DOHH2 (cell line): ENCODE data around the gene GNG14.

Source experiments
- H3F3A ChIP-seq: fragments of 200-600 bp; sonication (generic), shearing (Covaris generic); 2 replicates; pipeline ENCODE4 v1.6.0; 2016; ENCODE audit warnings: antibody characterized with exemption, mild to moderate bottlenecking; ENCODE audit not compliant: control insufficient read depth, insufficient read depth
- H3K27ac ChIP-seq: fragments of 200-600 bp; sonication (generic); 2 replicates; pipeline ENCODE4 v1.5.1; 2014; ENCODE audit warnings: low read depth, mild to moderate bottlenecking, low read length, moderate library complexity
- H3K27me3 ChIP-seq: fragments of 200-600 bp; sonication (generic); 2 replicates; pipeline ENCODE4 v1.6.1; 2014; ENCODE audit warnings: mild to moderate bottlenecking, low read length, mixed read lengths; ENCODE audit not compliant: control insufficient read depth
- H3K36me3 ChIP-seq: fragments of 200-600 bp; sonication (generic); 2 replicates; pipeline ENCODE4 v1.6.1; 2014; ENCODE audit warnings: mild to moderate bottlenecking, low read length, moderate library complexity, mixed read lengths; ENCODE audit not compliant: control insufficient read depth
- H3K4me1 ChIP-seq: fragments of 200-600 bp; sonication (generic); 2 replicates; pipeline ENCODE4 v1.6.1; 2014; ENCODE audit warnings: mild to moderate bottlenecking, low read length, mixed read lengths; ENCODE audit not compliant: control insufficient read depth
- H3K4me2 ChIP-seq: fragments of 200-600 bp; sonication (generic); 2 replicates; pipeline ENCODE4 v1.6.0; 2014; ENCODE audit warnings: mild to moderate bottlenecking, low read length, moderate library complexity
- H3K4me3 ChIP-seq: fragments of 200-600 bp; sonication (generic); 2 replicates; pipeline ENCODE4 v1.5.1; 2014; ENCODE audit warnings: mild to moderate bottlenecking, low read length, mixed read lengths
- H3K79me2 ChIP-seq: fragments of 200-600 bp; sonication (generic); 2 replicates; pipeline ENCODE4 v1.6.1; 2014; ENCODE audit warnings: mild to moderate bottlenecking, low read length, mixed read lengths; ENCODE audit not compliant: control insufficient read depth
- H3K9me2 ChIP-seq: fragments of 200-600 bp; sonication (generic); replicated peaks from 2 replicates; pipeline ENCODE4 v1.6.1; 2014; ENCODE audit warnings: mild to moderate bottlenecking, low read length, mixed read lengths; ENCODE audit not compliant: control insufficient read depth
- H3K9me3 ChIP-seq: fragments of 200-600 bp; sonication (generic); 2 replicates; pipeline ENCODE4 v1.6.1; 2014; ENCODE audit warnings: antibody characterized with exemption, low read length, mixed read lengths; ENCODE audit not compliant: control insufficient read depth, insufficient read depth
- H4K20me1 ChIP-seq: fragments of 200-600 bp; sonication (generic); 2 replicates; pipeline ENCODE4 v1.6.0; 2014; ENCODE audit warnings: low read depth, mild to moderate bottlenecking, antibody characterized with exemption, low read length, moderate library complexity; ENCODE audit not compliant: control insufficient read depth, insufficient read depth
- EZH2phosphoT487 ChIP-seq: fragments of 200-600 bp; sonication (generic); IDR thresholded peaks from 2 replicates; pipeline ENCODE4 v1.6.1; 2017; ENCODE audit warnings: borderline replicate concordance, mild to moderate bottlenecking, antibody characterized with exemption, low read length, moderate library complexity, mixed read lengths
- TF ChIP-seq, protein P1 (sequence below): fragments of 200-600 bp; sonication (generic); IDR thresholded peaks from one replicate; pipeline ENCODE4 v1.5.1; 2014; ENCODE audit warnings: antibody characterized with exemption, mild to moderate bottlenecking, low read depth, low read length; ENCODE audit not compliant: poor library complexity, severe bottlenecking

Gene GNG14

DNA sequence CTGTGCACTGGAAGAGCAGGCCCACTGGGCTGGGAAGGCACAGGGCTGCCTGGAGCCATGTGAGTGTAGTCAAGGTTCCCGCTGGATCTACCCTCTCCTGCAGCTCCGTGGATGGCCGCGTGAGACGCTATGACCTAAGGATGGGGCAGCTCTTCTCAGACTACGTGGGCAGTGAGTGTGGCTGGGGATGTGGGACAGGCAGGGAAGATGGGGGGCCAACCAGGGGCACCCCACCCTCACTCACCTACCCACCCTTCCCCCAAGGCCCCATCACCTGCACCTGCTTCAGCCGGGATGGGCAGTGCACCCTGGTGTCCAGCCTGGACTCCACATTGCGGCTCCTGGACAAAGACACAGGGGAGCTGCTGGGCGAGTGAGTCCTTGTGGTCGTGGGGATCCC is 15.1 kb upstream of the GNG14 start:
- Histone ChIP-seq H3K79me2 (peaks cover 43% of the 10 kb centered on the region), H3K27ac (no peak overlapping the region), H4K20me1 (no peaks in the 10 kb centered on the region), H3K36me3 (peaks cover 54% of the 10 kb centered on the region), H3K9me2 (no peaks in the 10 kb centered on the region), H3F3A (0 out of 2 replicates have a peak, but pooled peaks cover 1% of the 10 kb centered on the region), H3K27me3 (no peaks in the 10 kb centered on the region), H3K9me3 (no peaks in the 10 kb centered on the region), H3K4me3 (no peak overlapping the region), H3K4me1 (peaks cover 18% of the 10 kb centered on the region), H3K4me2 (no peak overlapping the region)
- TF ChIP-seq EZH2phosphoT487, result no peak
- TF ChIP-seq, protein P1, sequence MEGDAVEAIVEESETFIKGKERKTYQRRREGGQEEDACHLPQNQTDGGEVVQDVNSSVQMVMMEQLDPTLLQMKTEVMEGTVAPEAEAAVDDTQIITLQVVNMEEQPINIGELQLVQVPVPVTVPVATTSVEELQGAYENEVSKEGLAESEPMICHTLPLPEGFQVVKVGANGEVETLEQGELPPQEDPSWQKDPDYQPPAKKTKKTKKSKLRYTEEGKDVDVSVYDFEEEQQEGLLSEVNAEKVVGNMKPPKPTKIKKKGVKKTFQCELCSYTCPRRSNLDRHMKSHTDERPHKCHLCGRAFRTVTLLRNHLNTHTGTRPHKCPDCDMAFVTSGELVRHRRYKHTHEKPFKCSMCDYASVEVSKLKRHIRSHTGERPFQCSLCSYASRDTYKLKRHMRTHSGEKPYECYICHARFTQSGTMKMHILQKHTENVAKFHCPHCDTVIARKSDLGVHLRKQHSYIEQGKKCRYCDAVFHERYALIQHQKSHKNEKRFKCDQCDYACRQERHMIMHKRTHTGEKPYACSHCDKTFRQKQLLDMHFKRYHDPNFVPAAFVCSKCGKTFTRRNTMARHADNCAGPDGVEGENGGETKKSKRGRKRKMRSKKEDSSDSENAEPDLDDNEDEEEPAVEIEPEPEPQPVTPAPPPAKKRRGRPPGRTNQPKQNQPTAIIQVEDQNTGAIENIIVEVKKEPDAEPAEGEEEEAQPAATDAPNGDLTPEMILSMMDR, result no peak

DNA sequence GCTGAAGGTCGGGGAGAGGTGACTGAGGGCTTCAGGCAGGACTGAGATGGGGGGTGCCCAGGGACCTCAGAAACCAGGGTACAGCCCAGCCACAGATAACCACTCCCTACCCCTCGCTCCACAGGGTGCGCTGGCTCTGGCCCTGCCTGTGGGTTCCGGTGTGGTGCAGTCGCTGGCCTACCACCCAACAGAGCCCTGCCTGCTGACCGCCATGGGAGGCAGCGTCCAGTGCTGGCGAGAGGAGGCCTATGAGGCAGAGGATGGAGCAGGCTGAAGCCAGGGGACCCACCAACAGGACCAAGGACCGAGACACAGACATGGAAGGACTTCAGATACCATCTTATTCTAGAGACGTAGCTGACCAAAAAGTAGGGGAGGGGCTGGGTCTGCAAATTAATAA is 12.4 kb upstream of the GNG14 start:
- Histone ChIP-seq H3K27ac (no peak overlapping the region), H3K9me2 (no peaks in the 10 kb centered on the region), H3K9me3 (no peaks in the 10 kb centered on the region), H3K4me2 (no peak overlapping the region), H3K79me2 (peaks cover 34% of the 10 kb centered on the region), H4K20me1 (peaks cover 9% of the 10 kb centered on the region; the same call in 1 of the 2 replicates), H3F3A (no peaks in the 10 kb centered on the region), H3K36me3 (peaks cover 74% of the 10 kb centered on the region), H3K27me3 (no peaks in the 10 kb centered on the region), H3K4me1 (peaks cover 8% of the 10 kb centered on the region), H3K4me3 (no peak overlapping the region)
- TF ChIP-seq, protein P1, result no peak
- TF ChIP-seq EZH2phosphoT487, result no peak

DNA sequence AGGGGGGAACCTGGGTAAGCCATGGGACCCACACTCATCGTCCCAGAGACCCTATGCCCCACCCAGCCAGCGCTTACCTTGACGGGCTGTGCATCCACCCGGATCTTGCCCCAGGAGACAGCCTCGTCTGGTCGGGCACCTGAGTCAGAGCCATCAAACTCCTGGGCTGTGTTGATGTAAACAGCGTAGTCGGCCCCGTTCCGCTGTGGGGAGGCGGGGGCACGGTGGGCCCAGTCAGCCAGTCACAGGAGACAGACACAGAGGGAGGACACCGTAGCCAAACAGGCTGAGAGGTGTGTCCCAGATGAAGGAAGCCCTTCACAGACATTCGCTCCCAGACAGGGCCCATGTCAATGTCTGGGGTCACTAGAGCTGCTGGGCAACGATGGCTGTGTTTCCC is 11.9 kb upstream of the GNG14 start:
- peaks cover 33% of the 10 kb centered on the region for H3K79me2 ChIP-seq
- H3K4me1 ChIP-seq, result peaks cover 4% of the 10 kb centered on the region; the same call in 1 of the 2 replicates
- no peaks in the 10 kb centered on the region for H3K9me2 ChIP-seq
- peaks cover 9% of the 10 kb centered on the region; the same call in 1 of the 2 replicates for H4K20me1 ChIP-seq
- no peak overlapping the region for H3K27ac ChIP-seq
- H3F3A ChIP-seq, result no peaks in the 10 kb centered on the region
- no peaks in the 10 kb centered on the region for H3K27me3 ChIP-seq
- no peaks in the 10 kb centered on the region for H3K9me3 ChIP-seq
- H3K4me2 ChIP-seq, result no peak overlapping the region
- peaks cover 70% of the 10 kb centered on the region for H3K36me3 ChIP-seq
- H3K4me3 ChIP-seq, result no peak overlapping the region
- TF ChIP-seq, protein P1, result no peak
- no peak for TF ChIP-seq EZH2phosphoT487
